ENCODE data around the gene ALK.

ALK gene

DNA sequence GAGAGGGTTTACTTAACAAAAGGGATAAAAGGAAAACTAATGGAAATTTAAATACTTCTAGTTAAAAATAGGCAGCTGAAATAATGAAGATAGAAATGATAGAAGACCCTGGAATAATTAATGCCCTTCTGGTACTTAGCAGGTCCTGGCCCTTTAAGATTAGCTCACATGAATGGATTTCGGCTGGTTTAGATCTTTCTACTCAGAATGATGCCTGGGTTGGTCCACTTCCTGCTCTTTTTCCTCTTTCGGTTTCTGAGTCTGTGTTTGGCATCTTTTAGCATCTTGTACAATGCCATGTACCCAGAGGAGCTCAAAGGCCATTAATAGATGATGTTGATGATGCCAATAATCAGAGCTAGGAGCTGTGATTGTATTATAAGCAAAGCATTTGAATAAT is 515.7 kb downstream of the ALK start:
- TF ChIP-seq, protein P1, sequence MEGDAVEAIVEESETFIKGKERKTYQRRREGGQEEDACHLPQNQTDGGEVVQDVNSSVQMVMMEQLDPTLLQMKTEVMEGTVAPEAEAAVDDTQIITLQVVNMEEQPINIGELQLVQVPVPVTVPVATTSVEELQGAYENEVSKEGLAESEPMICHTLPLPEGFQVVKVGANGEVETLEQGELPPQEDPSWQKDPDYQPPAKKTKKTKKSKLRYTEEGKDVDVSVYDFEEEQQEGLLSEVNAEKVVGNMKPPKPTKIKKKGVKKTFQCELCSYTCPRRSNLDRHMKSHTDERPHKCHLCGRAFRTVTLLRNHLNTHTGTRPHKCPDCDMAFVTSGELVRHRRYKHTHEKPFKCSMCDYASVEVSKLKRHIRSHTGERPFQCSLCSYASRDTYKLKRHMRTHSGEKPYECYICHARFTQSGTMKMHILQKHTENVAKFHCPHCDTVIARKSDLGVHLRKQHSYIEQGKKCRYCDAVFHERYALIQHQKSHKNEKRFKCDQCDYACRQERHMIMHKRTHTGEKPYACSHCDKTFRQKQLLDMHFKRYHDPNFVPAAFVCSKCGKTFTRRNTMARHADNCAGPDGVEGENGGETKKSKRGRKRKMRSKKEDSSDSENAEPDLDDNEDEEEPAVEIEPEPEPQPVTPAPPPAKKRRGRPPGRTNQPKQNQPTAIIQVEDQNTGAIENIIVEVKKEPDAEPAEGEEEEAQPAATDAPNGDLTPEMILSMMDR (IDR thresholded peaks at IDR 0.05; ENCODE audit: low read depth, low read length), result no peak
- TF ChIP-seq EZH2phosphoT487 (IDR thresholded peaks at IDR 0.05; ENCODE audit: low read depth), result no peak
- Histone ChIP-seq H4K20me1 (ENCODE audit: insufficient read depth, low read length) (no peaks in the 10 kb centered on the region), H3K27ac (ENCODE audit: low read length) (no peak overlapping the region), H3K36me3 (replicated peaks; ENCODE audit: low read depth, low read length) (no peaks in the 10 kb centered on the region), H3K4me2 (ENCODE audit: low read length) (no peak overlapping the region), H2AFZ (ENCODE audit: low read depth, low read length) (no peak overlapping the region), H3K4me3 (ENCODE audit: low read length) (no peak overlapping the region), H3K9me3 (ENCODE audit: insufficient read depth, low read length) (no peaks in the 10 kb centered on the region), H3K27me3 (ENCODE audit: low read depth, low read length) (peaks cover 30% of the 10 kb centered on the region), H3K4me1 (ENCODE audit: low read length) (no peaks in the 10 kb centered on the region), H3K79me2 (ENCODE audit: low read length) (no peaks in the 10 kb centered on the region), H3K9ac (ENCODE audit: low read length) (no peak overlapping the region)

DNA sequence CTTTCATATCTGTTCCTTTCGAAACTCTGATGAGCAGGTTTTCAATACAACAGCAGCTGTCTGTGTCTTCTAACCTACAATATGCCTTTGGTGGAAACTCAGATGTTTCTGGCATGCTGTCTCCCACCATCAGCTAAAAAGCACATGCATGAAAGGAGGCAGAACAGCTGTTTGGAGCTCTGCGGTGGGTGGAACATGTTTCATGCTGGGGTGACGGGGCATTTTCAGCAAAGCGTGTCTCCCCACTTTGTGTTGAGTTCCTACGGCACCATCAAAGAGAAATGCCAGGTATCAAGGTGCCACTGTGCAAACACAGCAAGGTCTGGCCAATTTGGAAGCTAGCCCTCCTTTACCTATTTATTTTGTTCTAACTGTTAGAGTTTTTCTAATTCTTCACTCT is 516.1 kb downstream of the ALK start:
- Histone ChIP-seq H3K9me3 (ENCODE audit: insufficient read depth, low read length) (no peaks in the 10 kb centered on the region), H3K4me1 (ENCODE audit: low read length) (no peaks in the 10 kb centered on the region), H3K9ac (ENCODE audit: low read length) (no peak overlapping the region), H3K79me2 (ENCODE audit: low read length) (no peaks in the 10 kb centered on the region), H3K4me2 (ENCODE audit: low read length) (no peak overlapping the region), H4K20me1 (ENCODE audit: insufficient read depth, low read length) (no peaks in the 10 kb centered on the region), H3K27me3 (ENCODE audit: low read depth, low read length) (peaks cover 30% of the 10 kb centered on the region), H2AFZ (ENCODE audit: low read depth, low read length) (no peak overlapping the region), H3K27ac (ENCODE audit: low read length) (no peak overlapping the region), H3K36me3 (replicated peaks; ENCODE audit: low read depth, low read length) (no peaks in the 10 kb centered on the region), H3K4me3 (ENCODE audit: low read length) (no peak overlapping the region)
- no peak for TF ChIP-seq EZH2phosphoT487 (IDR thresholded peaks at IDR 0.05; ENCODE audit: low read depth)
- TF ChIP-seq, protein P1 (IDR thresholded peaks at IDR 0.05; ENCODE audit: low read depth, low read length), result no peak

DNA sequence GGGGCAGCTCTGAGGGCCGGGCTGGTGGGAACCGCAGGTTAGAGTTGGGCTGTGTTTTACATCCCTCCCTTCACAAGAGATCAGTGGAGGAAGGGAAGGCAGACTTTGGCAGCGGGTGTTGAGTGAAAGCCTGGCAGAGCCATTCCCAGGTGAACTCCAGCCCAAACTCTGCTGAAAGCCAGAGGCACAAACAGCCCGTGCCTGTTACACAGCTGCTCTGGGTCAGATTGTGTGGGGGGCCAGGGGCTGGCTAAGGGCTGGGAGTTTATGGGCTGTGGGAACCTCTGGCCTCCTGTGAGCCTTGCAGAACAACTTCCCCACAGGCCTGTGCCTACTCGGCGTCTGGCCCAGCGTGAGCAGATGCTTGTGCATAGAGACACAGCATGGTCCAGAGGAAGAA is 519.4 kb downstream of the ALK start:
- Histone ChIP-seq H3K36me3 (replicated peaks; ENCODE audit: low read depth, low read length) (no peaks in the 10 kb centered on the region), H3K4me1 (ENCODE audit: low read length) (no peaks in the 10 kb centered on the region), H3K4me2 (ENCODE audit: low read length) (no peak overlapping the region), H2AFZ (ENCODE audit: low read depth, low read length) (no peak overlapping the region), H3K79me2 (ENCODE audit: low read length) (no peaks in the 10 kb centered on the region), H4K20me1 (ENCODE audit: insufficient read depth, low read length) (no peaks in the 10 kb centered on the region), H3K27ac (ENCODE audit: low read length) (no peak overlapping the region), H3K27me3 (ENCODE audit: low read depth, low read length) (peaks cover 33% of the 10 kb centered on the region), H3K4me3 (ENCODE audit: low read length) (no peak overlapping the region), H3K9ac (ENCODE audit: low read length) (no peak overlapping the region), H3K9me3 (ENCODE audit: insufficient read depth, low read length) (no peaks in the 10 kb centered on the region)
- TF ChIP-seq, protein P1 (IDR thresholded peaks at IDR 0.05; ENCODE audit: low read depth, low read length), result no peak
- TF ChIP-seq EZH2phosphoT487 (IDR thresholded peaks at IDR 0.05; ENCODE audit: low read depth), result no peak

DNA sequence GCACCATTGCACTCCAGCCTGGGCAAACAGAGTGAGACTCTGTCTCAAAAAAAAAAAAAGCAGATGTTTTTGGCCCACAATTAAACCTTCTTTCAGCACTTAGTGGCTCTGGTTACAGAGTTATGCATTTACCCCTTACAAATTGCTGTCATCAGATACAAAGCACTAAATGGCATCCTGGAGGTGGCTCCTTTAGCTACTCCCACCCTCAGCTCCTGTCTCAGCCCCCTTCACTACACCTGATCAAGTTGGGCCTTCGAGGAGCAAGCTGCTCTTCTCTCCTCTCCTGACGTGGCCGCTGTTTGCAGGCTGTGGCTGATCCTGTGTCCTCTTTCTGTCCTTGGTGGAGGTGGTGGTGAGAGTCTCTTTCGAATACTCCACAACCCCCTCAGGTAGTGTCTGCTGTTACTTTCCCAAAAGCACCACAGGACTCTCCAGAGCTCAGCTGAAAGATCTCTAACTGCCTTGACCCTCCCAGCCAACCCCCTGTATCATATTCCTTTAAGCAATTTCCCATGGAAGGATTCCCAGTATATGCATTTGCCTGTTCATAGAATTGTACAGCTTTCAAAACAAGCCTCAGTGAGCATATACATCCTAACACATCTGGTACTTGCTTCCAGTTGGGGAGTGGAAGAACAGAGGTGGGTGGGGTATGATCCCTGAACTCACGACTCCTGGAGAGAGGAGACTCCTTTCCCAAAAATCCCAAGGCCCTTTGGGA is 520.3 kb downstream of the ALK start:
- TF ChIP-seq, protein P1 (IDR thresholded peaks at IDR 0.05; ENCODE audit: low read depth, low read length), result no peak
- TF ChIP-seq EZH2phosphoT487 (IDR thresholded peaks at IDR 0.05; ENCODE audit: low read depth), result no peak
- H3K27ac ChIP-seq (ENCODE audit: low read length), result no peak overlapping the region
- no peak overlapping the region for H2AFZ ChIP-seq (ENCODE audit: low read depth, low read length)
- no peak overlapping the region for H3K4me3 ChIP-seq (ENCODE audit: low read length)
- no peak overlapping the region for H3K9ac ChIP-seq (ENCODE audit: low read length)
- no peaks in the 10 kb centered on the region for H3K4me1 ChIP-seq (ENCODE audit: low read length)
- H4K20me1 ChIP-seq (ENCODE audit: insufficient read depth, low read length), result no peaks in the 10 kb centered on the region
- H3K79me2 ChIP-seq (ENCODE audit: low read length), result no peaks in the 10 kb centered on the region
- no peaks in the 10 kb centered on the region for H3K9me3 ChIP-seq (ENCODE audit: insufficient read depth, low read length)
- no peaks in the 10 kb centered on the region for H3K36me3 ChIP-seq (replicated peaks; ENCODE audit: low read depth, low read length)
- H3K27me3 ChIP-seq (ENCODE audit: low read depth, low read length), result peaks cover 31% of the 10 kb centered on the region
- H3K4me2 ChIP-seq (ENCODE audit: low read length), result no peak overlapping the region
